ENCODE results near the gene PRLR. TPM values are rescaled to one million over a fixed set of nuclear protein-coding genes. Genes with fewer than 3 reads are reported as not detected.

The PRLR gene
- total and polyA plus RNA-seq, 2 experiments from 2014 or later: 0.31 to 2.2 TPM

DNA sequence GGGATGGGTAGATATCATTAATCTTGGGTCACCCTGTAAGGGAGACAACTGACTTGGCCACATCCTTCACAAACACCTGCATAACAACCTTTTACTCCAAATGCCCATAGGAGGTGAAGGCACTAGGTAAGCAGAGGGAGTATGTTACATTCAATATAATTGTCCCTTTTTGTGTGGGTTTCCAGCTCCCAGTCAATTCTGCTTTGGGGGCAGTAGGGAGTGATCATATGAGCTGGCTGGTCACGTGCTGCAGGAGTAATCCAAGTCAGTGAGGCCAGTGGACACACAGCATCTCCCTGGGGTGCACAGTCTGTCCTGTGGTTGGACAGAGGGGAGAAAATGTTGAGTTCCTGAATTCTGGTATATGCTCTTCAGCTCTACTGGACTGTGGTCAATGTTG, 181.4 kb downstream of the PRLR start:
- ATAC-seq: no peak
- Histone ChIP-seq H3K9me2 (ENCODE audit: insufficient read depth) (no peaks in the 10 kb centered on the region), H3K4me1 (ENCODE audit: insufficient read depth) (no peaks in the 10 kb centered on the region), H2AFZ (no peak overlapping the region), H4K20me1 (replicated peaks; ENCODE audit: insufficient read depth) (no peaks in the 10 kb centered on the region), H3K4me3 (no peak overlapping the region), H3K27ac (ENCODE audit: low read depth) (no peak overlapping the region), H3K36me3 (ENCODE audit: insufficient read depth) (no peaks in the 10 kb centered on the region), H3K4me2 (no peak overlapping the region), H3F3A (replicated peaks; ENCODE audit: low read depth) (no peaks in the 10 kb centered on the region), H3K27me3 (ENCODE audit: insufficient read depth) (no peaks in the 10 kb centered on the region), H3K79me2 (replicated peaks; ENCODE audit: insufficient read depth) (no peaks in the 10 kb centered on the region)
- Mint-ChIP-seq H3K9me3 (no peaks in the 10 kb centered on the region), H3K4me3 (no peak overlapping the region), H3K27ac (no peak overlapping the region), H3K36me3 (ENCODE audit: low read depth) (no peaks in the 10 kb centered on the region), H3K27me3 (ENCODE audit: insufficient read depth, low read depth, poor library complexity) (peaks cover 6% of the 10 kb centered on the region), H3K4me1 (no peaks in the 10 kb centered on the region)
- TF ChIP-seq EZH2 (IDR thresholded peaks at IDR 0.05; ENCODE audit: low read depth, unreplicated experiment) (no peak), JUNB (IDR thresholded peaks at IDR 0.05; ENCODE audit: unreplicated experiment) (no peak), CREB1 (CRISPR knock-in tag; IDR thresholded peaks at IDR 0.05; ENCODE audit: low read depth) (no peak), STAT1 (IDR thresholded peaks at IDR 0.05; ENCODE audit: unreplicated experiment) (no peak), EZH2phosphoT487 (IDR thresholded peaks at IDR 0.05; ENCODE audit: unreplicated experiment) (no peak), POLR2AphosphoS5 (IDR thresholded peaks at IDR 0.05; ENCODE audit: low read depth) (no peak), ZNF331 (CRISPR knock-in tag; IDR thresholded peaks at IDR 0.05; ENCODE audit: low read depth) (no peak), NANOG (IDR thresholded peaks at IDR 0.05; ENCODE audit: borderline replicate concordance) (no peak), ZNF114 (CRISPR knock-in tag; IDR thresholded peaks at IDR 0.05) (no peak)
- TF ChIP-seq, protein P1, sequence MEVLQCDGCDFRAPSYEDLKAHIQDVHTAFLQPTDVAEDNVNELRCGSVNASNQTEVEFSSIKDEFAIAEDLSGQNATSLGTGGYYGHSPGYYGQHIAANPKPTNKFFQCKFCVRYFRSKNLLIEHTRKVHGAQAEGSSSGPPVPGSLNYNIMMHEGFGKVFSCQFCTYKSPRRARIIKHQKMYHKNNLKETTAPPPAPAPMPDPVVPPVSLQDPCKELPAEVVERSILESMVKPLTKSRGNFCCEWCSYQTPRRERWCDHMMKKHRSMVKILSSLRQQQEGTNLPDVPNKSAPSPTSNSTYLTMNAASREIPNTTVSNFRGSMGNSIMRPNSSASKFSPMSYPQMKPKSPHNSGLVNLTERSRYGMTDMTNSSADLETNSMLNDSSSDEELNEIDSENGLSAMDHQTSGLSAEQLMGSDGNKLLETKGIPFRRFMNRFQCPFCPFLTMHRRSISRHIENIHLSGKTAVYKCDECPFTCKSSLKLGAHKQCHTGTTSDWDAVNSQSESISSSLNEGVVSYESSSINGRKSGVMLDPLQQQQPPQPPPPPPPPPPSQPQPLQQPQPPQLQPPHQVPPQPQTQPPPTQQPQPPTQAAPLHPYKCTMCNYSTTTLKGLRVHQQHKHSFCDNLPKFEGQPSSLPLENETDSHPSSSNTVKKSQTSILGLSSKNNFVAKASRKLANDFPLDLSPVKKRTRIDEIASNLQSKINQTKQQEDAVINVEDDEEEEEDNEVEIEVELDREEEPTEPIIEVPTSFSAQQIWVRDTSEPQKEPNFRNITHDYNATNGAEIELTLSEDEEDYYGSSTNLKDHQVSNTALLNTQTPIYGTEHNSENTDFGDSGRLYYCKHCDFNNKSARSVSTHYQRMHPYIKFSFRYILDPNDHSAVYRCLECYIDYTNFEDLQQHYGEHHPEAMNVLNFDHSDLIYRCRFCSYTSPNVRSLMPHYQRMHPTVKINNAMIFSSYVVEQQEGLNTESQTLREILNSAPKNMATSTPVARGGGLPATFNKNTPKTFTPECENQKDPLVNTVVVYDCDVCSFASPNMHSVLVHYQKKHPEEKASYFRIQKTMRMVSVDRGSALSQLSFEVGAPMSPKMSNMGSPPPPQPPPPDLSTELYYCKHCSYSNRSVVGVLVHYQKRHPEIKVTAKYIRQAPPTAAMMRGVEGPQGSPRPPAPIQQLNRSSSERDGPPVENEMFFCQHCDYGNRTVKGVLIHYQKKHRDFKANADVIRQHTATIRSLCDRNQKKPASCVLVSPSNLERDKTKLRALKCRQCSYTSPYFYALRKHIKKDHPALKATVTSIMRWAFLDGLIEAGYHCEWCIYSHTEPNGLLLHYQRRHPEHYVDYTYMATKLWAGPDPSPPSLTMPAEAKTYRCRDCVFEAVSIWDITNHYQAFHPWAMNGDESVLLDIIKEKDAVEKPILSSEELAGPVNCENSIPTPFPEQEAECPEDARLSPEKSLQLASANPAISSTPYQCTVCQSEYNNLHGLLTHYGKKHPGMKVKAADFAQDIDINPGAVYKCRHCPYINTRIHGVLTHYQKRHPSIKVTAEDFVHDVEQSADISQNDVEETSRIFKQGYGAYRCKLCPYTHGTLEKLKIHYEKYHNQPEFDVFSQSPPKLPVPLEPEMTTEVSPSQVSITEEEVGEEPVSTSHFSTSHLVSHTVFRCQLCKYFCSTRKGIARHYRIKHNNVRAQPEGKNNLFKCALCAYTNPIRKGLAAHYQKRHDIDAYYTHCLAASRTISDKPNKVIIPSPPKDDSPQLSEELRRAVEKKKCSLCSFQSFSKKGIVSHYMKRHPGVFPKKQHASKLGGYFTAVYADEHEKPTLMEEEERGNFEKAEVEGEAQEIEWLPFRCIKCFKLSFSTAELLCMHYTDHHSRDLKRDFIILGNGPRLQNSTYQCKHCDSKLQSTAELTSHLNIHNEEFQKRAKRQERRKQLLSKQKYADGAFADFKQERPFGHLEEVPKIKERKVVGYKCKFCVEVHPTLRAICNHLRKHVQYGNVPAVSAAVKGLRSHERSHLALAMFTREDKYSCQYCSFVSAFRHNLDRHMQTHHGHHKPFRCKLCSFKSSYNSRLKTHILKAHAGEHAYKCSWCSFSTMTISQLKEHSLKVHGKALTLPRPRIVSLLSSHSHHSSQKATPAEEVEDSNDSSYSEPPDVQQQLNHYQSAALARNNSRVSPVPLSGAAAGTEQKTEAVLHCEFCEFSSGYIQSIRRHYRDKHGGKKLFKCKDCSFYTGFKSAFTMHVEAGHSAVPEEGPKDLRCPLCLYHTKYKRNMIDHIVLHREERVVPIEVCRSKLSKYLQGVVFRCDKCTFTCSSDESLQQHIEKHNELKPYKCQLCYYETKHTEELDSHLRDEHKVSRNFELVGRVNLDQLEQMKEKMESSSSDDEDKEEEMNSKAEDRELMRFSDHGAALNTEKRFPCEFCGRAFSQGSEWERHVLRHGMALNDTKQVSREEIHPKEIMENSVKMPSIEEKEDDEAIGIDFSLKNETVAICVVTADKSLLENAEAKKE (CRISPR knock-in tag; IDR thresholded peaks at IDR 0.05): no peak
- TF ChIP-seq, protein P2, sequence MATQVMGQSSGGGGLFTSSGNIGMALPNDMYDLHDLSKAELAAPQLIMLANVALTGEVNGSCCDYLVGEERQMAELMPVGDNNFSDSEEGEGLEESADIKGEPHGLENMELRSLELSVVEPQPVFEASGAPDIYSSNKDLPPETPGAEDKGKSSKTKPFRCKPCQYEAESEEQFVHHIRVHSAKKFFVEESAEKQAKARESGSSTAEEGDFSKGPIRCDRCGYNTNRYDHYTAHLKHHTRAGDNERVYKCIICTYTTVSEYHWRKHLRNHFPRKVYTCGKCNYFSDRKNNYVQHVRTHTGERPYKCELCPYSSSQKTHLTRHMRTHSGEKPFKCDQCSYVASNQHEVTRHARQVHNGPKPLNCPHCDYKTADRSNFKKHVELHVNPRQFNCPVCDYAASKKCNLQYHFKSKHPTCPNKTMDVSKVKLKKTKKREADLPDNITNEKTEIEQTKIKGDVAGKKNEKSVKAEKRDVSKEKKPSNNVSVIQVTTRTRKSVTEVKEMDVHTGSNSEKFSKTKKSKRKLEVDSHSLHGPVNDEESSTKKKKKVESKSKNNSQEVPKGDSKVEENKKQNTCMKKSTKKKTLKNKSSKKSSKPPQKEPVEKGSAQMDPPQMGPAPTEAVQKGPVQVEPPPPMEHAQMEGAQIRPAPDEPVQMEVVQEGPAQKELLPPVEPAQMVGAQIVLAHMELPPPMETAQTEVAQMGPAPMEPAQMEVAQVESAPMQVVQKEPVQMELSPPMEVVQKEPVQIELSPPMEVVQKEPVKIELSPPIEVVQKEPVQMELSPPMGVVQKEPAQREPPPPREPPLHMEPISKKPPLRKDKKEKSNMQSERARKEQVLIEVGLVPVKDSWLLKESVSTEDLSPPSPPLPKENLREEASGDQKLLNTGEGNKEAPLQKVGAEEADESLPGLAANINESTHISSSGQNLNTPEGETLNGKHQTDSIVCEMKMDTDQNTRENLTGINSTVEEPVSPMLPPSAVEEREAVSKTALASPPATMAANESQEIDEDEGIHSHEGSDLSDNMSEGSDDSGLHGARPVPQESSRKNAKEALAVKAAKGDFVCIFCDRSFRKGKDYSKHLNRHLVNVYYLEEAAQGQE (IDR thresholded peaks at IDR 0.05; ENCODE audit: unreplicated experiment): no peak
- TF ChIP-seq, protein P3, sequence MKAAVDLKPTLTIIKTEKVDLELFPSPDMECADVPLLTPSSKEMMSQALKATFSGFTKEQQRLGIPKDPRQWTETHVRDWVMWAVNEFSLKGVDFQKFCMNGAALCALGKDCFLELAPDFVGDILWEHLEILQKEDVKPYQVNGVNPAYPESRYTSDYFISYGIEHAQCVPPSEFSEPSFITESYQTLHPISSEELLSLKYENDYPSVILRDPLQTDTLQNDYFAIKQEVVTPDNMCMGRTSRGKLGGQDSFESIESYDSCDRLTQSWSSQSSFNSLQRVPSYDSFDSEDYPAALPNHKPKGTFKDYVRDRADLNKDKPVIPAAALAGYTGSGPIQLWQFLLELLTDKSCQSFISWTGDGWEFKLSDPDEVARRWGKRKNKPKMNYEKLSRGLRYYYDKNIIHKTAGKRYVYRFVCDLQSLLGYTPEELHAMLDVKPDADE (IDR thresholded peaks at IDR 0.05): no peak
- TF ChIP-seq, protein P4, sequence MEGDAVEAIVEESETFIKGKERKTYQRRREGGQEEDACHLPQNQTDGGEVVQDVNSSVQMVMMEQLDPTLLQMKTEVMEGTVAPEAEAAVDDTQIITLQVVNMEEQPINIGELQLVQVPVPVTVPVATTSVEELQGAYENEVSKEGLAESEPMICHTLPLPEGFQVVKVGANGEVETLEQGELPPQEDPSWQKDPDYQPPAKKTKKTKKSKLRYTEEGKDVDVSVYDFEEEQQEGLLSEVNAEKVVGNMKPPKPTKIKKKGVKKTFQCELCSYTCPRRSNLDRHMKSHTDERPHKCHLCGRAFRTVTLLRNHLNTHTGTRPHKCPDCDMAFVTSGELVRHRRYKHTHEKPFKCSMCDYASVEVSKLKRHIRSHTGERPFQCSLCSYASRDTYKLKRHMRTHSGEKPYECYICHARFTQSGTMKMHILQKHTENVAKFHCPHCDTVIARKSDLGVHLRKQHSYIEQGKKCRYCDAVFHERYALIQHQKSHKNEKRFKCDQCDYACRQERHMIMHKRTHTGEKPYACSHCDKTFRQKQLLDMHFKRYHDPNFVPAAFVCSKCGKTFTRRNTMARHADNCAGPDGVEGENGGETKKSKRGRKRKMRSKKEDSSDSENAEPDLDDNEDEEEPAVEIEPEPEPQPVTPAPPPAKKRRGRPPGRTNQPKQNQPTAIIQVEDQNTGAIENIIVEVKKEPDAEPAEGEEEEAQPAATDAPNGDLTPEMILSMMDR (conservative IDR thresholded peaks at IDR 0.05; ENCODE audit: low read depth in 2 of 2): no peak
- no peak for DNase-seq (ENCODE audit: low spot score)
